Measurements from ENCODE around the gene APPL2. TPM values are rescaled to one million over a fixed set of nuclear protein-coding genes. Genes with fewer than 3 reads are reported as not detected.
A peak's percentile ranks its signal among the peaks of the same experiment; 100 is the strongest.

APPL2 gene
- total RNA-seq (10 to 100 TPM; 35.9 to 75.6 (median 46.7) TPM), polyA plus RNA-seq (10 to 100 TPM; 11.0 to 12.8 (median 12.2) TPM)
- long read RNA-seq, donor 1, partial matches to known transcripts, result 0 of 2 reads
- long read RNA-seq, donor 1, other reads (novel, unspliced or antisense), result 0 of 2 reads
- long read RNA-seq, donor 2, partial matches to known transcripts, result 0 of 1 reads
- long read RNA-seq, donor 2, other reads (novel, unspliced or antisense), result 0 of 1 reads

- intact Hi-C loops (cut with DNase I; ENCODE audit: low total_unique reads), result no loop called here
- H3K4me1 ChIP-seq, result peaks cover 27 to 68% (median 46%) of the 10 kb centered on the region in 6 donors
- TF ChIP-seq POLR2AphosphoS5 (IDR thresholded peaks at IDR 0.05) (peak; percentile 94 to 98 (median 94)), CTCF (IDR thresholded peaks at IDR 0.05 in 8 of 11, conservative IDR thresholded peaks at IDR 0.05 in 3 of 11) (peak in 8 of 11 experiments; percentile 13 to 69 (median 60)), POLR2A (IDR thresholded peaks at IDR 0.05) (peak in 2 of 3 donors; percentile 26 to 33)
Observed at GRCh38 chr12:105235732-105236476, at the start of gene APPL2. Gene APPL2 (minus strand): TSS chr12:105236174. CDS start chr12:105236012, 162 bp downstream.

GRCh38 chr12:105285378-105285777, 49.4 kb upstream of the APPL2 start:
- H3K4me1 ChIP-seq, result no peaks in the 10 kb centered on the region
- no peak overlapping the region for H3K27ac ChIP-seq
- no peaks in the 10 kb centered on the region for H3K9me3 ChIP-seq
- intact Hi-C loops (cut with DNase I; ENCODE audit: low total_unique reads), result no loop called here
- H3K36me3 ChIP-seq, result no peaks in the 10 kb centered on the region
- DNase-seq, result no peak
- peaks cover 0 to 5% (median 0%) of the 10 kb centered on the region in 7 donors for H3K27me3 ChIP-seq (replicated peaks in 1 of 7)
- WGBS, 5 donors, result 75 to 94% (median 92%) methylated on average over 1 of the region's 1 CpG
- TF ChIP-seq CTCF (IDR thresholded peaks at IDR 0.05 in 8 of 11, conservative IDR thresholded peaks at IDR 0.05 in 3 of 11) (no peak), POLR2AphosphoS5 (IDR thresholded peaks at IDR 0.05) (no peak), POLR2A (IDR thresholded peaks at IDR 0.05) (no peak)
- H3K4me3 ChIP-seq, result no peak overlapping the region

More at GRCh38 chr12:105235732-105236476, at the start of gene APPL2:
- peak; percentile 97 for DNase-seq
- H3K27ac ChIP-seq, result peak within 1 kb of the TSS; percentile 90 to 99 (median 98)
- no peaks in the 10 kb centered on the region for H3K9me3 ChIP-seq
- H3K4me3 ChIP-seq, result peak within 1 kb of the TSS; percentile 76 to 96 (median 84)
- no peaks in the 10 kb centered on the region for H3K27me3 ChIP-seq (replicated peaks in 1 of 7)
- H3K36me3 ChIP-seq, result peaks cover 0 to 13% (median 0%) of the 10 kb centered on the region in 6 donors
- WGBS, 5 donors, result 0 to 1% (median 0%) methylated on average over 32 to 80 of the region's 80 CpGs

GRCh38 chr12:105281694-105282049, 45.7 kb upstream of the APPL2 start:
- no peak overlapping the region for H3K27ac ChIP-seq
- no peaks in the 10 kb centered on the region for H3K36me3 ChIP-seq
- no peaks in the 10 kb centered on the region for H3K4me1 ChIP-seq
- H3K4me3 ChIP-seq, result no peak overlapping the region
- no peaks in the 10 kb centered on the region for H3K9me3 ChIP-seq
- no peak for DNase-seq
- H3K27me3 ChIP-seq (replicated peaks in 1 of 7), result peaks cover 0 to 5% (median 0%) of the 10 kb centered on the region in 7 donors
- intact Hi-C loops (cut with DNase I; ENCODE audit: low total_unique reads), result no loop called here
- WGBS, 5 donors, result 88 to 100% (median 92%) methylated on average over 1 of the region's 1 CpG
- TF ChIP-seq POLR2A (IDR thresholded peaks at IDR 0.05) (no peak), POLR2AphosphoS5 (IDR thresholded peaks at IDR 0.05) (no peak), CTCF (IDR thresholded peaks at IDR 0.05 in 8 of 11, conservative IDR thresholded peaks at IDR 0.05 in 3 of 11) (no peak)

All from spleen (tissue), 13 donors.